ENCODE data around the gene FBXO11. TPM values are rescaled to one million over a fixed set of nuclear protein-coding genes. Genes with fewer than 3 reads are reported as not detected.
A peak's percentile ranks its signal among the peaks of the same experiment; 100 is the strongest.

Gene FBXO11
- total and polyA plus RNA-seq, 10 of the 15 experiments (the other 5 are each of a cell fraction or from before 2014, with no cell fraction given), result 5.9 to 38.9 (median 22.5) TPM

GRCh38 chr2:47833516-47833968 is 72.8 kb downstream of the FBXO11 start:
- Histone ChIP-seq H3K4me2 (ENCODE audit: control insufficient read depth, insufficient read depth) (no peak overlapping the region), H3K36me3 (ENCODE audit: control insufficient read depth in 2 of 2, insufficient read depth in 2 of 2, low read length in 1 of 2) (peaks cover 5 to 48% of the 10 kb centered on the region in 2 experiments), H4K20me1 (ENCODE audit: control insufficient read depth, insufficient read depth) (no peaks in the 10 kb centered on the region), H3K79me2 (ENCODE audit: control insufficient read depth, insufficient read depth, low read length) (no peaks in the 10 kb centered on the region), H3K9ac (ENCODE audit: control insufficient read depth, insufficient read depth, low read length) (no peak overlapping the region), H2AFZ (ENCODE audit: control insufficient read depth, low read depth, low read length) (no peak overlapping the region), H3K27me3 (replicated peaks in 1 of 2; ENCODE audit: control insufficient read depth in 2 of 2, insufficient read depth in 2 of 2, low read length in 1 of 2) (no peaks in the 10 kb centered on the region), H3K4me1 (ENCODE audit: control insufficient read depth, insufficient read depth, low read length) (peaks cover 10% of the 10 kb centered on the region; the same call in 1 of the 2 replicates), H3K27ac (ENCODE audit: control insufficient read depth, insufficient read depth) (peak overlapping the region; percentile 21; the same call in 1 of the 2 replicates), H3K9me3 (replicated peaks; ENCODE audit: control insufficient read depth, insufficient read depth, low read length) (peaks cover 2% of the 10 kb centered on the region; the same call in 2 of the 3 replicates), H3K4me3 (0 out of 2 replicates have a peak overlapping the region, but pooled peaks have one; percentile 34)
- SMC1A ChIA-PET (ENCODE audit: uncharacterized antibody, unreplicated experiment), result interaction anchor here (0.9 to 1.7 kb wide), 9 partner anchors 9 to 66 kb away, joined by 3 to 6 read pairs (median 4); no protein-coding TSS in a partner anchor
- POLR2A ChIA-PET, result no interaction called here
- RAD21 ChIA-PET (ENCODE audit: unreplicated experiment), result interaction anchor here (0.8 to 1.3 kb wide), 4 partner anchors 17 to 397 kb away, joined by 3 read pairs; partner anchors contain the start of gene MSH6
- intact Hi-C loops (cut with micrococcal nuclease; ENCODE audit: unreplicated experiment) (no loop called here), in situ Hi-C loops (cut with MboI) (no loop called here)
- CTCF ChIA-PET, result interaction anchor here (0.6 to 1.7 kb wide), 5 partner anchors 9 to 73 kb away, joined by 3 to 4 read pairs (median 3); partner anchors contain the start of gene FBXO11
- DNase-seq (ENCODE audit: low read depth, low spot score) (peak; percentile 9), FAIRE-seq (peak; percentile 68), ATAC-seq (peak; percentile 74)
- 29% methylated on average over 2 of the region's 2 CpGs for WGBS (ENCODE audit: insufficient coverage, insufficient replicate concordance, low lambda C conversion rate, missing lambda C conversion rate)
- no TSS peak for BruUV-seq (replicated peaks)
- TF ChIP-seq ATF7 (IDR thresholded peaks at IDR 0.05; ENCODE audit: low read depth) (peak; percentile 75), ZNF384 (IDR thresholded peaks at IDR 0.05; ENCODE audit: borderline replicate concordance, low read depth, low read length) (no peak), JUNB (IDR thresholded peaks at IDR 0.05) (peak; percentile 95), ZNF274 (IDR thresholded peaks at IDR 0.05; ENCODE audit: insufficient read depth, insufficient read length) (no peak), E4F1 (IDR thresholded peaks at IDR 0.05; ENCODE audit: borderline replicate concordance, partially characterized antibody) (no peak), TARDBP (IDR thresholded peaks at IDR 0.05; ENCODE audit: borderline replicate concordance) (no peak), EP300 (IDR thresholded peaks at IDR 0.05; ENCODE audit: borderline replicate concordance in 1 of 2, control insufficient read depth in 1 of 2, low read depth in 2 of 2, low read length in 2 of 2) (peak in 1 of 2 experiments; percentile 84; a peak in 2 of 4 replicates), MYC (IDR thresholded peaks at IDR 0.05; ENCODE audit: insufficient read depth, insufficient read length, insufficient replicate concordance, low read length, severe bottlenecking) (no peak), PML (IDR thresholded peaks at IDR 0.05; ENCODE audit: low read length) (peak; percentile 70), ASH2L (IDR thresholded peaks at IDR 0.05; ENCODE audit: borderline replicate concordance, low read depth) (no peak), IRF4 (IDR thresholded peaks at IDR 0.05; ENCODE audit: low read depth, low read length) (no peak), CHD2 (IDR thresholded peaks at IDR 0.05; ENCODE audit: borderline replicate concordance, low read depth, low read length) (no peak), HDAC6 (IDR thresholded peaks at IDR 0.05; ENCODE audit: unreplicated experiment) (no peak), DPF2 (IDR thresholded peaks at IDR 0.05) (peak; percentile 73), NKRF (conservative IDR thresholded peaks at IDR 0.05) (no peak), IKZF2 (IDR thresholded peaks at IDR 0.05) (peak; percentile 69 to 77), REST (IDR thresholded peaks at IDR 0.05; ENCODE audit: low read depth, low read length) (no peak)

Measured in GM12878 (cell line).